LNCaP clone FGC (cell line): ENCODE data around the gene ZFP62.

Source experiments
- DNase-seq: peaks from one replicate; pipeline ENCODE4 v3.0.0-alpha.2; 2011; ENCODE audit warnings: low read depth
- H3K4me3 ChIP-seq: 2 replicates; pipeline ENCODE4 v1.5.1; 2011; ENCODE audit warnings: mild to moderate bottlenecking, low read depth, low read length, control low read depth
- CTCF ChIP-seq: IDR thresholded peaks from 2 replicates; pipeline ENCODE4 v1.5.1; 2012; ENCODE audit warnings: mild to moderate bottlenecking; ENCODE audit not compliant: control insufficient read depth, insufficient read depth; ENCODE audit errors: extremely low read depth

Gene ZFP62

GRCh38 chr5:180823940-180824629 is 37.0 kb downstream of the ZFP62 start:
- no peak for DNase-seq
- H3K4me3 ChIP-seq, result no peak overlapping the region
- no peak for TF ChIP-seq CTCF

GRCh38 chr5:180823346-180823745 is 37.7 kb downstream of the ZFP62 start:
- no peak for TF ChIP-seq CTCF
- H3K4me3 ChIP-seq, result no peak overlapping the region
- no peak for DNase-seq

GRCh38 chr5:180821538-180821937 is 39.5 kb downstream of the ZFP62 start:
- DNase-seq, result no peak
- no peak overlapping the region for H3K4me3 ChIP-seq
- TF ChIP-seq CTCF, result no peak

DNA sequence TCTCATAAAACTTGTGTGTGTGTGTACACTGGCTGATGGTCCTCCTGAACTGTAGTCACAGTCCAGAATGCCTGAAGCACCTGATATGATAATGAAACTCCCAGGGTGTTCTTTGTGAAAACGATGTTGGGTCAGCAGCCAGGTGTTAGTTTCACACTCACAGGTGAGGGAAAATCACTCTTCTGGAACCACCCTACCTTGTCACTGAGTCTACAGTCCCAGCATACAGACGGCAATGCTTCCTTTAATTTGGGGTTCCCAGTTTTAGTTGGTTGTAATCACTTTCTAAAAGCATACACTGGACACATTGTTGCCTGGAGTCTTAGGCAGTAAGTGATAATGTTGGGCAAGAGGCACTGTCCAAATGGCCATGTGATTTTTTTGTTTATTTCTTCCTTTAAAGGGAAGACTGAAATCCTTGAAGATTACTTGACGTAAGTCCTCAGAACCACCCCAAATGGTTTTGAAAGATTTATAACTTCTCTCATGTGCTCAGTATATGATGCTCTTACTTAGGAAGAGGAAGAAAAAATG is 40.2 kb downstream of the ZFP62 start:
- H3K4me3 ChIP-seq, result no peak overlapping the region
- no peak for TF ChIP-seq CTCF
- DNase-seq, result no peak

GRCh38 chr5:180818677-180819341 is 42.3 kb downstream of the ZFP62 start:
- DNase-seq, result no peak
- H3K4me3 ChIP-seq, result no peak overlapping the region
- TF ChIP-seq CTCF, result no peak

DNA sequence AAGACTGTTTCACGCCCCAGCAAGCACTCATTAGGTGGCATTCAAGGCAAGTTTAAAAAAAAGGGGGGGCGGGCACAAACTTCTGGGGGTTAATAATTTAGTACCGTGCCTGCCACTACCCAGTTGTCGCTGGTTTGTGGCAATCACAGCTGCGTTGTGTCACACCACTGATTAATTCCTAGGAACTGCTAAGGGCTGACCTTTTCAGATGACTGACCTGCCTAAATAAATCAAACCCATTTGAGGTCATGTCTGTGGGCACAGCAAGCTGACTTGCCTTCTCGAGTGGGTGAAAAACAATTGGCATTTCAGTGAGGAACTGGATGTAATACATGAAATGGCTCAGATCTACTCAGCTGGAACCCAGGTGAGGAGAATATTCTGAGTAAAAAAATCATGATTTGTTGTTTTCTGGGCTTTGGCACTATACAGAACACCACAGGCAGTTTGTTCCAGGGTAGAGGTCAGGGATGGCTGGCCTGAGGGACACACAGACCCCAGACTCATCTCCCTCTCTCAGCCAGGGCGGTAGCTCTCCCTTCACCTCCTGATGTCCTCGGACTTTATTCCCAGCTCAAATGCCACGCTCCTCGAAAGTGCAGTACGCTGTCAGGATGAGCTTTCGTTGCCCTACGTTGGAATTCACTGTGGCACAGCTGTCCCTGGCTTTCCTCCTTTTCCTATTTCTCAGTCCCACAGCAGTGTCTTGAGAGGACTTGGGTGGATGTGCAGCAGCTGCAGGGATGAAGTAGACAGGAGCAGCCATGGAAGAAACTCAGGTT is 43.0 kb downstream of the ZFP62 start:
- no peak overlapping the region for H3K4me3 ChIP-seq
- no peak for TF ChIP-seq CTCF
- DNase-seq, result no peak
